Osteocyte (in vitro differentiated cells): ENCODE data around the gene BBC3. TPM values are rescaled to one million over a fixed set of nuclear protein-coding genes. Genes with fewer than 3 reads are reported as not detected.
"Not testable (repeated sequence)": the region's sequence is repeated elsewhere in the genome, so short reads cannot be mapped to it uniquely, and the experiment has no call there.

ENCODE experiments used
- DNase-seq: peaks from one replicate; pipeline ENCODE4 v3.0.0; 2021; ENCODE audit warnings: mixed read lengths; ENCODE audit not compliant: unreplicated experiment; ENCODE audit errors: extremely low spot score
- H3K27ac Mint-ChIP-seq: one replicate; pipeline ENCODE4 v1.8.0; 2021; ENCODE audit warnings: mild to moderate bottlenecking, mixed read lengths; ENCODE audit not compliant: unreplicated experiment
- H3K27me3 Mint-ChIP-seq: one replicate; pipeline ENCODE4 v1.8.0; 2021; ENCODE audit warnings: mixed read lengths; ENCODE audit not compliant: unreplicated experiment
- H3K36me3 Mint-ChIP-seq: one replicate; pipeline ENCODE4 v1.8.0; 2021; ENCODE audit warnings: mixed read lengths; ENCODE audit not compliant: unreplicated experiment
- H3K4me1 Mint-ChIP-seq: one replicate; pipeline ENCODE4 v1.8.0; 2021; ENCODE audit warnings: mixed read lengths; ENCODE audit not compliant: unreplicated experiment
- H3K4me3 Mint-ChIP-seq: one replicate; pipeline ENCODE4 v1.8.0; 2021; ENCODE audit warnings: mild to moderate bottlenecking, moderate library complexity, mixed read lengths; ENCODE audit not compliant: unreplicated experiment
- H3K9me3 Mint-ChIP-seq: one replicate; pipeline ENCODE4 v1.8.0; 2021; ENCODE audit warnings: mixed read lengths; ENCODE audit not compliant: unreplicated experiment
- CTCF ChIP-seq: fragments of 200-600 bp; sonication (generic); IDR thresholded peaks from 2 replicates; pipeline ENCODE4 v1.5.0; 2021; ENCODE audit warnings: antibody characterized with exemption, mild to moderate bottlenecking, moderate library complexity
- total RNA-seq: library from RNA; stranded (reverse); gene quantifications from 2 replicates; pipeline ENCODE4 v1.2.1, GENCODE V29; 2021

Gene BBC3
- total RNA-seq, 1 donor from 2014 or later: 34.3 TPM

GRCh38 chr19:47253467-47253881 lies 22.5 kb upstream of the BBC3 start:
- Mint-ChIP-seq H3K4me3 (no peak overlapping the region), H3K4me1 (peaks cover 33% of the 10 kb centered on the region)
- DNase-seq: no peak

GRCh38 chr19:47253016-47253415 lies 22.0 kb upstream of the BBC3 start:
- H3K4me3 Mint-ChIP-seq, H3K27me3 Mint-ChIP-seq, H3K36me3 Mint-ChIP-seq, H3K9me3 Mint-ChIP-seq, DNase-seq: not testable (repeated sequence)
- Mint-ChIP-seq H3K4me1 (peaks cover 28% of the 10 kb centered on the region), H3K27ac (peak overlapping the region; percentile 17)

More at GRCh38 chr19:47253467-47253881, 22.5 kb upstream of the BBC3 start:
- TF ChIP-seq CTCF: no peak
- Mint-ChIP-seq H3K9me3 (no peaks in the 10 kb centered on the region), H3K27ac (peak overlapping the region; percentile 27), H3K36me3 (peaks cover 4% of the 10 kb centered on the region), H3K27me3 (no peaks in the 10 kb centered on the region)

GRCh38 chr19:47247308-47247990 lies 16.4 kb upstream of the BBC3 start:
- no peak overlapping the region for H3K4me3 Mint-ChIP-seq
- no peaks in the 10 kb centered on the region for H3K27me3 Mint-ChIP-seq
- H3K27ac Mint-ChIP-seq: peak overlapping the region; percentile 81
- DNase-seq: peak; percentile 94
- no peaks in the 10 kb centered on the region for H3K9me3 Mint-ChIP-seq
- TF ChIP-seq CTCF: peak; percentile 95
- H3K4me1 Mint-ChIP-seq: peaks cover 24% of the 10 kb centered on the region
- H3K36me3 Mint-ChIP-seq: no peaks in the 10 kb centered on the region

GRCh38 chr19:47243776-47244547 lies 13.0 kb upstream of the BBC3 start:
- Mint-ChIP-seq H3K36me3 (no peaks in the 10 kb centered on the region), H3K4me3 (peak overlapping the region; percentile 87)

GRCh38 chr19:47243364-47243775 lies 12.4 kb upstream of the BBC3 start:
- H3K27me3 Mint-ChIP-seq: no peaks in the 10 kb centered on the region
- H3K4me3 Mint-ChIP-seq: peak overlapping the region; percentile 87
- no peak for DNase-seq
- peaks cover 29% of the 10 kb centered on the region for H3K4me1 Mint-ChIP-seq
- H3K9me3 Mint-ChIP-seq: no peaks in the 10 kb centered on the region
- no peak for TF ChIP-seq CTCF
- H3K36me3 Mint-ChIP-seq: no peaks in the 10 kb centered on the region
- H3K27ac Mint-ChIP-seq: peak overlapping the region; percentile 97

More at GRCh38 chr19:47243776-47244547, 13.0 kb upstream of the BBC3 start:
- Mint-ChIP-seq H3K9me3 (no peaks in the 10 kb centered on the region), H3K4me1 (peaks cover 29% of the 10 kb centered on the region), H3K27me3 (no peaks in the 10 kb centered on the region), H3K27ac (peak overlapping the region; percentile 97)
- DNase-seq: peak; percentile 99
- peak; percentile 98 for TF ChIP-seq CTCF
